Smooth muscle cell (in vitro differentiated cells): ENCODE measurements around the gene POU6F1. TPM values are rescaled to one million over a fixed set of nuclear protein-coding genes. Genes with fewer than 3 reads are reported as not detected.

Experiments used
- DNase-seq: peaks from one replicate; lab custom pipeline; 2025; ENCODE audit not compliant: unreplicated experiment; lab: John Stamatoyannopoulos, UW
- H2AFZ ChIP-seq: fragments of 200-600 bp; sonication (generic); 2 replicates; pipeline ENCODE4 v1.6.0; 2016; ENCODE audit warnings: antibody characterized with exemption, low read depth, mild to moderate bottlenecking
- H3F3A ChIP-seq: fragments of 200-600 bp; sonication (generic); 2 replicates; pipeline ENCODE4 v1.6.0; 2017; ENCODE audit warnings: antibody characterized with exemption, low read depth
- H3K27ac ChIP-seq: fragments of 200-600 bp; sonication (generic); 2 replicates; pipeline ENCODE4 v1.5.1; 2016; ENCODE audit warnings: low read depth, mild to moderate bottlenecking
- H3K27me3 ChIP-seq: fragments of 200-600 bp; sonication (generic); 2 replicates; pipeline ENCODE4 v1.6.1; 2016; ENCODE audit warnings: low read depth, mild to moderate bottlenecking
- H3K36me3 ChIP-seq: fragments of 200-600 bp; sonication (generic); 2 replicates; pipeline ENCODE4 v1.5.1; 2016; ENCODE audit warnings: low read depth
- H3K4me1 ChIP-seq: fragments of 200-600 bp; sonication (generic); 2 replicates; pipeline ENCODE4 v1.5.1; 2016; ENCODE audit warnings: low read depth
- H3K4me2 ChIP-seq: fragments of 200-600 bp; sonication (generic); 2 replicates; pipeline ENCODE4 v1.6.0; 2016; ENCODE audit warnings: mild to moderate bottlenecking
- H3K4me3 ChIP-seq: fragments of 200-600 bp; sonication (generic); 2 replicates; pipeline ENCODE4 v1.5.1; 2016; ENCODE audit warnings: mild to moderate bottlenecking
- H3K79me2 ChIP-seq: fragments of 200-600 bp; sonication (generic); 2 replicates; pipeline ENCODE4 v1.6.0; 2016; ENCODE audit warnings: low read depth, mild to moderate bottlenecking
- H3K9ac ChIP-seq: fragments of 200-600 bp; sonication (generic); 2 replicates; pipeline ENCODE4 v1.6.0; 2016; ENCODE audit warnings: low read depth
- H3K9me3 ChIP-seq: fragments of 200-600 bp; sonication (generic); replicated peaks from 2 replicates; pipeline ENCODE4 v1.5.1; 2016; ENCODE audit warnings: low read depth
- H4K20me1 ChIP-seq: fragments of 200-600 bp; sonication (generic); 2 replicates; pipeline ENCODE4 v1.6.0; 2016; ENCODE audit warnings: low read depth
- CTCF ChIP-seq: fragments of 200-600 bp; sonication (generic); IDR thresholded peaks from 2 replicates; pipeline ENCODE4 v1.5.1; 2017; ENCODE audit warnings: borderline replicate concordance, mild to moderate bottlenecking, antibody characterized with exemption; ENCODE audit not compliant: insufficient read depth, poor library complexity, severe bottlenecking
- WGBS: methylation state at CpG from one replicate; pipeline ENCODE4 v1.1.7; 2016; ENCODE audit warnings: low lambda C conversion rate; 5-methylcytosine and 5-hydroxymethylcytosine counted together
- polyA plus RNA-seq: library from polyadenylated mRNA; unstranded; fragments of >200 nt; fragmentation: Nextera tagmentation; extraction: Ambion mirVana; gene quantifications from 2 replicates; pipeline ENCODE4 v1.2.1, GENCODE V29; 2016
- total RNA-seq: library from RNA; depleted of rRNA; stranded (reverse); fragments of >200 nt; gene quantifications from 2 replicates; pipeline ENCODE4 v1.2.3, GENCODE V29; 2014

The POU6F1 gene
- total and polyA plus RNA-seq, 2 experiments from 2014 or later: 4.6 to 7.9 TPM

- Histone ChIP-seq H3K9ac (no peak overlapping the region), H3K27ac (no peak overlapping the region), H3K4me3 (no peak overlapping the region), H3K79me2 (no peaks in the 10 kb centered on the region), H4K20me1 (no peaks in the 10 kb centered on the region), H3F3A (no peaks in the 10 kb centered on the region), H2AFZ (no peak overlapping the region), H3K9me3 (no peaks in the 10 kb centered on the region), H3K4me1 (peaks cover 4% of the 10 kb centered on the region), H3K36me3 (no peaks in the 10 kb centered on the region), H3K27me3 (no peaks in the 10 kb centered on the region), H3K4me2 (no peak overlapping the region)
- 85% methylated on average over 6 of the region's 6 CpGs for WGBS
- no peak for TF ChIP-seq CTCF
- no peak for DNase-seq
These were observed 32.6 kb downstream of the POU6F1 start for GRCh38 chr12:51185171-51185717.

GRCh38 chr12:51183816-51184215 lies 34.0 kb downstream of the POU6F1 start:
- no peaks in the 10 kb centered on the region for H3K36me3 ChIP-seq
- H3K4me1 ChIP-seq: peaks cover 4% of the 10 kb centered on the region
- no peaks in the 10 kb centered on the region for H4K20me1 ChIP-seq
- H3K4me3 ChIP-seq: no peak overlapping the region
- no peaks in the 10 kb centered on the region for H3K27me3 ChIP-seq
- H3F3A ChIP-seq: no peaks in the 10 kb centered on the region
- H3K9ac ChIP-seq: no peak overlapping the region
- H3K27ac ChIP-seq: no peak overlapping the region
- no peak overlapping the region for H3K4me2 ChIP-seq
- H2AFZ ChIP-seq: no peak overlapping the region
- 60% methylated on average over 3 of the region's 3 CpGs for WGBS
- H3K79me2 ChIP-seq: no peaks in the 10 kb centered on the region
- DNase-seq: no peak
- no peaks in the 10 kb centered on the region for H3K9me3 ChIP-seq
- no peak for TF ChIP-seq CTCF

GRCh38 chr12:51183349-51183748 lies 34.5 kb downstream of the POU6F1 start:
- WGBS: 88% methylated on average over 3 of the region's 3 CpGs
- no peak overlapping the region for H2AFZ ChIP-seq

More at GRCh38 chr12:51183349-51183748, 34.5 kb downstream of the POU6F1 start:
- no peaks in the 10 kb centered on the region for H3K9me3 ChIP-seq
- no peaks in the 10 kb centered on the region for H4K20me1 ChIP-seq
- peaks cover 4% of the 10 kb centered on the region for H3K4me1 ChIP-seq
- H3K36me3 ChIP-seq: no peaks in the 10 kb centered on the region
- no peak overlapping the region for H3K4me2 ChIP-seq
- no peak overlapping the region for H3K4me3 ChIP-seq
- no peaks in the 10 kb centered on the region for H3K79me2 ChIP-seq
- no peaks in the 10 kb centered on the region for H3F3A ChIP-seq
- DNase-seq: no peak
- H3K9ac ChIP-seq: no peak overlapping the region
- TF ChIP-seq CTCF: no peak
- H3K27ac ChIP-seq: no peak overlapping the region
- H3K27me3 ChIP-seq: no peaks in the 10 kb centered on the region
